Sciatic nerve (tissue), 2 donors: ENCODE results near the gene PDE3B. TPM values are rescaled to one million over a fixed set of nuclear protein-coding genes. Genes with fewer than 3 reads are reported as not detected.
A peak's percentile ranks its signal among the peaks of the same experiment; 100 is the strongest.
"Not testable (repeated sequence)": the region's sequence is repeated elsewhere in the genome, so short reads cannot be mapped to it uniquely, and the experiment has no call there.

Source experiments
- ATAC-seq: fragments of 200-7000 bp; cut with Tn5 transposase; one replicate; pipeline ENCODE4 v1.9.1; 2020; ENCODE audit warnings: mild to moderate bottlenecking, moderate library complexity
- DNase-seq: peaks from one replicate; pipeline ENCODE4 v3.0.0-alpha.2; 2020; ENCODE audit warnings: low spot score
- intact Hi-C: fragments of 100-400 bp; cut with DNase I; formaldehyde crosslinking; loops from one replicate; pipeline ENCODE4 v1.14.2; 2022
- total RNA-seq: library from RNA; stranded (reverse); fragmentation: NEBNext Ultra II Directional; extraction: Animal tissue kit (Norgen Biotek cat#: 25700); gene quantifications from one replicate; pipeline ENCODE4 v1.2.1, GENCODE V29; 2021
- donor health status: DM: no; HTN: no; CAD: no.
- donor health status: DM: no; HTN: no; CAD: no.

PDE3B gene
- total RNA-seq, 1 donor from 2014 or later = 7.8 TPM

DNA sequence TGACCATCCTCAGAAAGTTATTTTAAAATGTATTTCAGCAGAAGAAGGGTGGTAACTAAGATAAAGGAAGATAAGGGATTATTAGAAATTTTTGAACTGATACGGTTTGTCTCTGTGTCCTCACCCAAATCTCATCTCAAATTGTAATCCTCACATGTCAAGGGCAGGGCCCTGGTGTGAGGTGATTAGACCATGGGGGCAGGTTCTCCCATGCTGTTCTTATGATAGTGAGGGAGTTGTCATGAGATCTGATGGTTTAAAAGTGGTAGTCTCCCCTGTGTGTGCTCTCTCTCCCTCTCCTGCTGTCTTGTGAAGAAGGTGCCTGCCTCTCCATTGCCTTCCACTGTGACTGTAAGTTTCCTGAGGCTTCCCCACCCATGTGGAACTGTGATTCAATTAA, 212.3 kb downstream of the PDE3B start:
- intact Hi-C loops = no loop called here
- no peak for ATAC-seq

DNA sequence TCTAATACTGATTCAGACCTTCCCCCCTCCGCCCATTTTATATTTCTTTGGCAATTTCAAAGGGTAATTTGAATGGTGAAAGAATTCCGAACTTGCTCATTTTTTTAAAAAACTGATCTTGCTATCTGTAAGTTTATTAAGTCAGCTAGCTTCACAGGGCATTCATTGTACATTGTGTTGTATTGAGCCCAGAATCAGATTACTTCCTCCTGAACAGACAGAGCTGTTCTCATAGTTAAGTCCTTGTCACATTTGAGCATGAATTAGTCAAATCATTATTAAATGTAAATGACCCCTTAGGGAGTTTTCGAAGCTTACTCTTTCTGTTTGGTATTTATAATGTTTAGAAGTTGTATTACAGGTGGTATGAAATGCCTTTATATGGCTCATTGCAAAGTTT, 214.0 kb downstream of the PDE3B start:
- intact Hi-C loops = no loop called here
- DNase-seq = no peak
- no peak for ATAC-seq

More for the DNA sequence above, 212.3 kb downstream of the PDE3B start:
- DNase-seq = no peak

DNA sequence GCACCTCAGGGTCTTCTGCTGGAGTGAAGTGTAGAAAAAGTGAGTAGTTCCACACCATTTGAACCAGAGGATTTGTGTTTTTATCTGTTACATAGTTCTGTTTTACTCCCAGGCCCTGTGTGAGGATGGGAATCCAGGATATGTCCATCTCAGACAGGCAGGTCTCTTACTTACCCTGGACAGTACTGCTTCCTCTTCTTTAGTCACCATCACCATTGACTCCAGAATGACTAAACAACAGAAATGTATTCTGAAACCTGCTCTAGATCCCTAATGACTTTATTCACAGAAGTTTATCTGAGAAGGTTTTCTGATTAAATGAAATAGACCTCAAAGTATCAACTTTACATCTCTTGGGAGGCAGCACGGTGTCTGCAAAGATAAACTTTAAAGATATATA, 214.8 kb downstream of the PDE3B start:
- intact Hi-C loops = no loop called here

DNA sequence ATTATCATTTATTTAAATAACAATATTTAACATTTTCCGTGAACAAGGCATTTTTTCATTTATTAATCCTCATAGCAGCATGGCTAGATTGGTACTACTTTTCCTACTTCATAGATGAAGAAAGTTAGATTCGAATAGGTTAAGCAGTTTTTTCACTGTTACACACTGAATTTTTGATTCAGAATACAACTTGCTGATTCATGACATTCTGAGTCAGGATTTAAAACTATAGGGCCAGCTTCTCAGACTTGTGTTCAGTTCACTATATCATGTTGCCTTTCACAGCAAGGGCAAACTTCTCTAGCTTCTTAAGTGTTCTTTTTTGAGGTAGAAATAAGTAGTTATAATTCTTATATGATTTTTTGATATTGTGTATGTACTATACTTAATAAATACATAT, 216.9 kb downstream of the PDE3B start:
- intact Hi-C loops = no loop called here
- ATAC-seq = no peak
- DNase-seq = no peak

More for the DNA sequence above, 214.8 kb downstream of the PDE3B start:
- no peak for ATAC-seq
- no peak for DNase-seq

DNA sequence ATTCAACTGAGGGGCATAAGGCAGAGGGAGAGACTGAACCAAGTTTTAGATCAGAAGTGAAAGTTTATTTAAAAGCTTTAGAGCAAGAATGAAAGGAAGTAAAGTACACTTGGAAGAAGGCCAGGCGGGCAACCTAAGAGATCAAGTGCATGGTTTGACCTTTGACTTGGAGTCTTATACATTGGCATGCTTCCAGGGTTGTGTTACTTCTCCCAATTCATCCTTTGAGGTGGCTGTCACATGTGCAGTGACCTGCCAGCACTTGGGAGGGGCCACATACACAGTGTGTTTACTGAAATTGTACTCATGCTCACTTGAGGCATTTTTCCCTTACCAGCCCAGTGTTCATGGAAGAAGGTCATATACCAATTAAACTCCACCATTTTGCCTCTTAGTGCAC, 218.1 kb downstream of the PDE3B start:
- ATAC-seq = no peak
- intact Hi-C loops = no loop called here

DNA sequence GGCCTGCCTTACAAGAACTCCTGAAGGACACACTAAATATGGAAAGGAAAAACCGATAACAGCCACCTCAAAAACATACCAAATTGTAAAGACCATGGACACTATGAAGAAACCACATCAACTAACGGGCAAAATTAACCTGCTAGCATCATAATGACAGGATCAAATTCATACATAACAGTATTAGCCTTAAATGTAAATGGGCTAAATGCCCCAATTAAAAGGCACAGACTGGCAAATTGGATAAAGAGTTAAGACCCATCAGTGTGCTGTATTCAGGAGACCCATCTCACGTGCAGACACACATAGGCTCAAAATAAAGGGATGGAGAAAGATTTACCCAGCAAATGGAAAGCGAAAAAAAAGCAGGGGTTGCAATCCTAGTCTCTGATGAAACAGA, 220.2 kb downstream of the PDE3B start:
- ATAC-seq, DNase-seq, intact Hi-C loops: not testable (repeated sequence)

More for the DNA sequence above, 218.1 kb downstream of the PDE3B start:
- DNase-seq = no peak

DNA sequence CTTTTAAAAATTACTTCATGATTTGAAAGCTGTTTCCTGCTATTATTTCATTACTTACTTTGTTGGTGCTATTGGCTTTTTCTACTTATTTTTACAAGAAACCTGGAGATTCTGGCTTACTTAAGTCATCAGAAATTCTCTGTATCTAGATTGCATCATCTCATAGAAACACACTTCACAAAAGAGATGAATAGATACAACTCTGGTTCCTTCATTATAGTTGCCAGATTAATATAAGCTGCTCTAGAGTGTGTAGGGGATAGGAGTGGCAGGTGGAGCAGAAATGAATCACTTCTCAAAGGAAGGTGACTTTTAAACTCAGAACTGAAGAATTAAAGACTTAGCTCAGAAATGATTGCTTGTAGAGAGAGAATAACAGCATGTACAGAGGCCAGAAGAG, 228.4 kb downstream of the PDE3B start:
- DNase-seq = no peak
- ATAC-seq = no peak
- intact Hi-C loops = no loop called here

DNA sequence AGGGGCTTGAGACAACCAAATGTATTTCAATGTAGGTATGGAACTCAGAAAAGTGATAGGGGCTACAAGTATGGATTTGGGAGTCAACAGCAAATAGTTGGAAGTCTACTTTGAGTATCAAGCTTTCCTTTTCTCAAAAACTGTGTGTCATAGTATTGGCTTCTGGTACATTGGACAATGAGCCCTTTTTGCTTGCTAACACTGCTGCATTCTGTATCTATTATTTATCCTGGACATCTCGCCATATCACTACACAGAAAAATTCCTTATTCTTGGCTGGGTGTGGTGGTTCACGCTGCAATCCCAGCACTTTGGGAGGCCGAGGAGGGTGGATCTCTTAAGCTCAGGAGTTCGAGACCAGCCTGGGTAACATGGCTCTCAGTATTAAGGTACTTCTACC, 230.0 kb downstream of the PDE3B start:
- ATAC-seq (no peak), DNase-seq (no peak)
- intact Hi-C loops = no loop called here

DNA sequence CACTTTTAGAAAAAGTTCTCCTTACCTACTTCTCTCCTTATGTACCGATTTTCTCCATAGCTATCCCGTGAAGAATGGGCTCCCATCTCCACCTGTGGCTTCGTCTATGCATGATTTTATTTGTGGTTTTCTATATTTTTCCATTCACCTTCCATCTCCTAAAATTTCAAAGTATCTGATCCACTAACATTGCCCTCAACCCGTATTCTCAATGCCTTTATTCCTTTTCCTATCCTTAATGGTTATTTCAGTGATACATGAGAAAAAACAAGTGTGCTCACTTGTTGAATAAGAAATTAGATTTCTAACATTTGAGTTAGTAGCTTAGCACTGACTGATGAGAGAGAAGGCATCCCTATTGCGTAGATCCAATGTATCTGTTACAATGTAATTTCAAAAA, 231.6 kb downstream of the PDE3B start:
- intact Hi-C loops = no loop called here
- ATAC-seq = no peak
- DNase-seq = no peak

DNA sequence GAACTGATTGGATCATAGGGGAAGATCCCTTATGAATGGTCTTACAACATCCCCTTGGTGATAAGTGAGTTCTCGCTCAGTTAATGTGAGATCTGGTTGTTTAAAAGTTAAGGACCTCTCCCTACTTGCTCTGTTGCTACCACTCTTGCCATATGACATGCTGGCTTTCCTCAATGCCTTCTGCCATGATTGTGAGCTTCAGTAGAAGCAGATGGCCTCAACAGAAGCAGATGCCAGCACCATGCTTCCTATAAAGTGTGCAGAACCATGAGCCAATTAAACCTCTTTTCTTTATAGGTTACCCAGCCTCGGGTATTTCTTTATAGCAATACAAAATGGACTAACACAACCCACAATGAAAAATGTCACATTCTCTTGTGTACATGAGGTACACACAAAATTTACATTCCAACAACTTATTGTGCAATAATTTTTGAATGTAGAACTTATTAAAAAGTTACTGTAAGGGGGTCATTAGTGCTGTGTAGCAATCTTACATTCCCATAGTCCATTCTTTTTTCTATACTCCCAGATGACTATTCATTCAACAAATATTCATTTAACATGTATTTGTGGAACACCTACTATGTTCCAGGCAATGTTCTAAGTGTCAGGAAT, 238.1 kb downstream of the PDE3B start:
- intact Hi-C loops = no loop called here
- DNase-seq = no peak
- ATAC-seq = no peak

DNA sequence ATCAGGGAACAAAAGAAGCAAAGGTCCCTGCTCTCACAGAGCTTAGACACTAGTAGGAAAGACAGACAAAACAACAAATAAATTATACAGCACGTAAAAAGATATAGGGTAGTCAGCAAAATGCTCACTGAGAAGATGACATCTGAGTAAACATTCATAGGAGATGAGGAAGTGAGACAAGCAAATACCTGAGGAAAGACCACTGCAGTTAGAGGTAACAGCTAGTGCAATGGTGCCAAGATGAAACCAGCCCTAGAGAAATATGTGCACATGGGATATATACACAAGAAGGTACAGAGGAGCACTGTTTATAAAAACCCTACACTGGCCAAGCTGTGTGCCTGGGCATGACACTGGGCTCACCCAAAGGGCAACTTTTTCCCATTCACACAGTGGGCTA, 238.6 kb downstream of the PDE3B start:
- ATAC-seq (no peak), DNase-seq (no peak)
- intact Hi-C loops = no loop called here

DNA sequence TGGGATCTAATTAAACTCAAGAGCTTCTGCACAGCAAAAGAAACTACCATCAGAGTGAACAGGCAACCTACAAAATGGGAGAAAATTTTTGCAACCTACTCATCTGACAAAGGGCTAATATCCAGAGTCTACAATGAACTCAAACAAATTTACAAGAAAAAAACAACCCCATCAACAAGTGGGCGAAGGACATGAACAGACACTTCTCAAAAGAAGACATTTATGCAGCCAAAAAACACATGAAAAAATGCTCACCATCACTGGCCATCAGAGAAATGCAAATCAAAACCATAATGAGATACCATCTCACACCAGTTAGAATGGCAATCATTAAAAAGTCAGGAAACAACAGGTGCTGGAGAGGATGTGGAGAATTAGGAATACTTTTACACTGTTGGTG, 240.1 kb downstream of the PDE3B start:
- intact Hi-C loops, ATAC-seq, DNase-seq: not testable (repeated sequence)

DNA sequence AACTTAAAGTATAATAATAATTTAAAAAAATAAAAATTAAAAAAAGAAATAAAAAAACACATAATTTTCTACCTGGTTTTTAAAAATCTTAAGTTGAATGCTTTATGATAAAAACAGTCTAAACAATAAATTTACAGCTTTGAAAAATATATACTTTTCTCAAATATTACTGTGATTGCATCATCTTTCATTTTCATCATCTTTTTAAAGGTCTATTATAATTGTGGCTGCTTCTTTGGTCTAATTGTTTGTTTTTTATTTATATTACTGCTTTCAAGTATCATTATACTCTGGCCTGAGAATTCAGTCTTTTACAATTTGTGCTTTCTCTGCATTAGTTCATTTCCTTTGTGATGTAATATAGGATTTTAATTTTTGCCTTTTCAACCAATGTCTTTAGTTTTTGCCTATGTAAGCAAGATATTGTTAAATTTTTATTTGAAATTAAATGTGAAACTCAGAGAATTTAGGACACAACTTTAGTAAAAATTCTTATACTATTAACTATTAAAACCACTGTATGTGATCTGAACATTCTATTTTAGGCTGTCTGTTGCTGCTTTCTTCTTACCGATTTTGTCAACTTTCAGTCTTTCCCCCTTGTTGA, 241.2 kb downstream of the PDE3B start:
- ATAC-seq (no peak), DNase-seq (no peak)
- intact Hi-C loops = no loop called here

DNA sequence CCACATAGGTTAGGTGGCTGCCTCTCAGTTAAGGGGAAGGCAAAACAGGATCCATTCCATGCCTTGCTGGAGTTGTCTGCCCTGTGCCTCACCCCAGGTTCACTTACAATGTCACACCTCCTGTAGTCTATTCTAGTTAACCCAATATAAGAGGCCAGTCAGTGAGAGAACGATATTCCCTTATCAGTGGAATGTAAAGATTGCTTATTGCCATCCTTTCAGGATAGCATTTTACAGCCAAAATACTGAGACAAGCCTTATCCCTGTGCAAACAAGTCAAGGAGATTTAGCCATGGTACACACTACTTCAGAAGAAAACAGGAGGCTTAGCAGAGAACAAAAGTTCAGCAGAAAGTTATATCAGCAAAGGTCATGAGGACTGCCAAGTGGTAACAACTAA, 242.9 kb downstream of the PDE3B start:
- DNase-seq (no peak), ATAC-seq (no peak)
- intact Hi-C loops = no loop called here

DNA sequence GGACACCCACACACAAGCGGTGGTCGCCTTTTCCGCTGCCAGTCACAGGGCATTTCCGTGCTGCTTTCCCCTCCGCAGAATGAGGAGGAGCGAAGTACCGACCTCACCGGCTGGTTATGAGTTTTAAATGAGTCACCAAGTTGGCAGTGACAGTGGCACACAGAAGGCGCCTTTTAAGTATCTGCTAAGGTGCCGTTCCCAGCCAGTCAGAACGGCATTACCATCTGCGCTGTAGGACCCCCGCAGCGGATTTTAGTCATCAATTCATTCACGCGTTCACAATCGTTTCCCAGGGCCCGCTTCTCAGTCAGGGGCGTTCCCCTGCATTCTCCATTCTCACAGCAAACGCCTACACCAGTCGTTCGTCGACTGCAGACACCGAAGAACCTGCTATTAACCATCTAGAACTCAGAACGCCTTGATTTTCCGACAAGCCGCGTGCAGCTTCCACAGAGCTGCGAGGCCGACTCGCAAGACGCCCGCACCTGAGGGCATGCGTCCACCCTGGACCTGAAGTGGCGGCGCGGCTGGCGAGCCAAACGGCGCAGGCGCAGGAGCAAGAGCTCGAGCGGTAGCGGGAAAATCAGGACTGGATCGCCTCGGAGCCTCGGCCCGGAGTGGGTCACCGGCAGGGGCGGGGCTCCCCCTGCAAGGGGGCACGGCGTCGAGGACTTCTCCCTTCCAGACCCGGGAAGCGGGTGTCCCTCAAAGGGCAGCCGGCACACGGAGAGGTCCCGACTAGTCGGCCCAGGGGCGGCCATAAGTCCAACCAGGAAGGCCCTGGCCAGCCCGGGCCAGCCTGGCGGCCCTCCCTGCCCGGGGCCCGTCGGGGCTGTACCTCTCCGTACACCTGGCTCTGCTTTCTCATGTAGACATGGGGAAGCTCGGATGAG, 247.8 kb downstream of the PDE3B start:
- peak; percentile 91 for DNase-seq
- ATAC-seq = peak; percentile 93
- intact Hi-C loops = no loop called here

DNA sequence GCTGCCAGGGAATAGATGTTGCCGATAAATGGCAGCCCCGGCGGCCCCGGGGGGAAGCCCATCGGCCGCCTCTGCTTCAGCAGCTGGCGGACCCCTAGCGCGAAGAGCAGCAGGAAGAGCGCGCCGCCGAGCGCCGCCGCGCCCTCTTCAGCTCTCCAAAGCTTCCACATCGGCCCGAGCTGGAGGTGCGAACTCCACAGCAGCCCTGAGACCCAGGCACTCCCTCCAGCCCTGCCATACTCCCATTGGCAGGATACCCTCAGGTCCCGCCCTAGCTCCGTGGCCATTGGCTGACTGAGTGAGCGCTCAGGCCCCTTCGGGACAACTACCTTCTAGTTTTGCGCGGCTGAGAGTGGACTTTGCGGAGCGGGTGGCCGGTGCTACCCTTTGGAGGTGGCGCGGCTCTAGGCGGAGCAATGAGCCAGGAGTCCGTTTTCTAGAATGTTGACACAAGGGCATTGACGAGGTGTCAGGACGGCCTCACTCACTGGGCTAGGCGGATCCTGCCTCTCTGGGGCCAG, 248.5 kb downstream of the PDE3B start, which contains the start of gene CYP2R1:
CYP2R1 (minus strand) TSS at position 196 of the 521 bp plus-strand sequence; CDS start at position 170, 26 bp downstream.
- intact Hi-C loops = no loop called here
- DNase-seq = peak; percentile 95
- peak; percentile 99 for ATAC-seq

DNA sequence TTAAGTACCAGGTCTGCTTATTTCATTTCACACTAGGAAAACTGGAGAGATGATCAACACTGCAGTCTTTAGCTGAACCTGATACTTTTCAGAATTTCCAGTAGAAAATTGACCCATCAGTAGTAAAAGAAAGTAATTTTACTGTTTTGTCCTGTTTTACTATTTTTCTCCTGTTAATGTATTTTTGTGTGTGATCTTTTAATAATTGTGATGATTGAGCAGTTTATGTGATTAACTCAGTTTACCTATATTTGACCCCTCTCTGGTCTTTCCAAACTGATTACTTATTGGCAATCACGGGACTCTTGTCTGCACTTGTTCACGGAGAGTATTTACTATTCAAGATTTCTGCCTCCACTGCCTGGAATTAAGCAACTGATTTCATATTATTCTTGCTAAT, 249.0 kb downstream of the PDE3B start:
- intact Hi-C loops = no loop called here
- ATAC-seq = no peak
- DNase-seq = no peak

DNA sequence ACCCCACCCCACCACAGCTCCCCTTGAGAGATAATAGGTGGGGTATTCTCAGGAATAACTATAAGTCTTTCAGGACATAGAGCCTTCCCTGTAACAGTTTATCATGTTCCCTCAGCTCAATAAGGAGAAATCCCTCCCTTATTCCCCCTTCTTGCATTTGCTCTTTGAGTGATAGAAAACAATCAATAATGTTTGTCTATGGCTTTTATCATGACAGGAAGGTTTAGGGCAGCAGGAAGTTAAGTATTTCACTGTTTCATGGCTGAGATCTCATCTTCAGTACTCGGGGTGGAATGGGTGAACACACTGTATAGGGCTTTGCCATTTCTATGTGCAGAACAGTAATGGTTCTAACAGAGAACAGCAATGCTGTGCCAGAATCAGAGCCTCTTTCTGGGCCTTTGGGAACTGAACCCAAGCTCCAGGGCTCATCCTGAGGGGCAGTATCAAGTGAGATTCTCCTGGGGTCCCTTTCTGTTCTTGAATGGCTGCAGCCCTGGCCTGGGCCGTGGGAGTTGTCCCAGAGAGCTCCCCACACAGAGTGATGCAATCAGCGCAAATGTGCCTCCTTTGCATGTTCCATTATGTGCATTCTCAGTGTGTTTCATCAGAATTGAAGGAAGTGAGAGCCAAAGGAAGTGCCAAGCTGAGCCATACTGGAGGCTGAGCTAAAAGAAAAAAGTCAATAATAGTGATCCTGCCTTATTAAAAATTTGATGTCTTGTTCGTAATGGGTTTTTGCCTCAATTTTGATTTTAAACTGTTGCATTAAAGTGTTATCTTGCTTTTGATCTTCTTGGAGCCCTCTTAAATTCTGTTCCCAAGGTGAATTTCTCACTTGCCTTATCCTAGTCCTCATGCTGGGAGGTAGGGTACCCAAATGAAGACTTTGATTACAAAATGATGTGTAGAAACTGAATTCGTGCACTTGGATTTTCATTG, 251.3 kb downstream of the PDE3B start:
- intact Hi-C loops = no loop called here
- ATAC-seq (peak; percentile 25), DNase-seq (peak; percentile 67)

DNA sequence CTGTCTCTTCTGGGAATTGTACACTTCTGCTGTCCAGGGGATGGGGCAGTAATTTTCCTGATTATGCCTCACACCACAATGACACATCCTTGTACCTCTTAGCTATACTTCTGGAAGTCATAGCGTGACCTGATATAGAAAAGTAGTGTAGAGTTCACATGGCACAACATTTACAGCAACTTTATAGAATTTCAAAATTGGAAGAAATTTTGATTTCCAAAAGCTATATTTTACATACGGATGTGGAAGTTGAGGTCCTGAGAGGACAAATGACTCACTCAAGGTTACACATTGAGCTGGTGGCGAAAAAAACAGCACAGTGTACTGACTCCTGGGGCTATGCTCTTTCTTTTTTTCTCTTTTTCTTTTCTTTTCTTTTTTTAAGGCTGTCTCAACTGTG, 254.8 kb downstream of the PDE3B start:
- DNase-seq (no peak), ATAC-seq (no peak)
- intact Hi-C loops = no loop called here
